Suppressor macrophage treated with lipopolysaccharide for 4 hours (primary cell): ENCODE measurements around the gene CCDC91.
"Not testable (repeated sequence)": the region's sequence is repeated elsewhere in the genome, so short reads cannot be mapped to it uniquely, and the experiment has no call there.

Experiments used
- DNase-seq: peaks from one replicate; pipeline ENCODE4 v3.0.0-alpha.2; 2020

CCDC91 gene

DNA sequence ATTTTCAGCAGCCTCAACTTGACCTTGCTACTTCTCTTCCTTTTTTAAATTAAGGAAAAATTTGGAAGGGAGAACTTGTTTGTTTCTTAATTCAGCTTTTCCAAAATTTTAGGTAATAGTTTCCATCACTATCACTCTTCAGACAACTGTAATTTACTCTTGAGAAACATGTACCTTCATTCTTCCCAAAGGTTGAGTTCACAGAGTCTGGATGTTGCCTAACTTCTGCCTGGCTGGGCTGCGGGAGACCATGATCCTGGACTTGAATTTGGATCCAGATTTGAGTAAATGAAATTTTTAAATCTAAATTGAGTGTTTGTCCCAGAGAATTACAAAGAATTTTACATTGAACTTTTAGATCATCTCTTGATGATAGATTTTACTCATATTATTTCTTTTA is 193.1 kb downstream of the CCDC91 start:
- DNase-seq, result no peak

- DNase-seq, result no peak
Observed at GRCh38 chr12:28388879-28389278, 198.6 kb downstream of the CCDC91 start.

DNA sequence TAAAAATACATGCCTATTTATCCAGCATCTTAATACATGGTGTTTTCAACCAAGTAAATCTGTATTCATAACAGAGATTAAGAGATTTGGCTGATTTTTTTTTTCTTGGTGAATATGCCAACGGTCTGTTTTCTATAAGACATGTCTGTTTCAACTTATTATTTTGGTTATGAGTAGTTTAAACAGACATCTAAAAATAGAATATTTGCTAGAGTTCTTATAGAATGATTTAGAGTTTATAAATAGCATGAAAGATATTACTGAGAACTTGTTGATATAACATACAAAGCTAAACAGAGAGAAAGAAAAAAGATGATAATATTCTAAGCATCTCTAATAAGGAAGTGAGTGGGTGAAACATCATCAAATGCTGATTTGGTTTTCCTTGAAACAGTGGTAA is 199.9 kb downstream of the CCDC91 start:
- no peak for DNase-seq

DNA sequence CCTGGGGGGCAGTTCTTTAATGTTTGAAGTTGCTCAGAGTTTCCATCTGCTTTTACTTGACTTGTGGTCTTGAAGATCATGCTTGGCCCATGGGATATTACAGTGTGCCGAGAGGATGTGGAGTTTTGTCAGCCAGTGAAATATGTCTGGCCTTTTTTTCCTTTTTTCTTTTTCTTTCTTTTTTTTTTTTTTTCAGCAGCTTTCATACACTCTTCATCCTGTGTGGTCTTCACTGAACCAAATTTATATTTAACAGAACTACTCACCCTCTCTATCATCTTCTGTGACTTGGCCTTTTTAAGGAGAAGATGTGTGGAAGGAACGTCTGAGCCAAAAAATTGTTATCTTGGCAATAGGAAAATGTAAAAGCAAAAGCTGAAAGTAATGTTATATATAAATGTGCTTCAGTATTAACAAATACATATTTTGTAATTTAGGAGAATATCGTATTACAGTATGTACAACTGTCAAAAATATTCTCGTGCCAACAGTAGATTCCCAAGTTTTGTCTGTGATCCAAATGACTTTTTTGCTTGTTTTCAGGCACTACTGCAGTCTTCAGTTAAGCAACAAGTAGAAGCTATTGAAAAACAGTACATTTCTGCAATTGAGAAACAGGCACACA is 200.6 kb downstream of the CCDC91 start:
- no peak for DNase-seq

- DNase-seq, result no peak
Observed at GRCh38 chr12:28409892-28410291, 219.6 kb downstream of the CCDC91 start.

DNA sequence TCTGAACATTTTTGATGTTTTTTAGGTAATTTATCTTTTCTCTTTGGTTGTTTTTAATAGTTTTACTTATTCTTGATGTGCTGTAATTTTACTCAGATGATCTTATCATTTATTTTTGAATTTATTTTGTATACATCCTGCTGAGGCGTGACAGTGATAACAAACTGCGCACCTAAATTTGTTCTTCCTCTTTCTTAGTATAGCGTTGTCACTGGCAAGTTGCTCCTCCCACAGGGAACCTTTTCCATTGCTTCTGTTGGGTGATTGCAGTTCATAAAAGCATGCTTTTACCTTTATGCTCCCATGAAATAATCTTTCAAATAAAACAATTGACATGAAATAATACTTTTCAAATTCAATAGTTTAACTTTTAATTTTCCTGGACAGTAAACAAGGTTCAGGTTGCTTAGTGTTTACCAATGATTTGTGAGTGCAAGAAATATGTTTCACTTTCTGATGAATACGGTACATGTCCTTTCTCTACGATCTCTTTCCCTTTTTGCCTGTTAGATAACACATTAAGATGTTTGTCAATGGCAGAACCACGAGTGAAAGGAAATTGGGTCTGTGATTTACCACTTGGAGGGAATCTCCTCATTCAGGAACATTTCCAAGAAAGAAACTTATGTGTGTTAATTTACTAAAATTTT is 223.3 kb downstream of the CCDC91 start:
- no peak for DNase-seq

- no peak for DNase-seq
Observed at GRCh38 chr12:28415755-28416154, 225.5 kb downstream of the CCDC91 start.

DNA sequence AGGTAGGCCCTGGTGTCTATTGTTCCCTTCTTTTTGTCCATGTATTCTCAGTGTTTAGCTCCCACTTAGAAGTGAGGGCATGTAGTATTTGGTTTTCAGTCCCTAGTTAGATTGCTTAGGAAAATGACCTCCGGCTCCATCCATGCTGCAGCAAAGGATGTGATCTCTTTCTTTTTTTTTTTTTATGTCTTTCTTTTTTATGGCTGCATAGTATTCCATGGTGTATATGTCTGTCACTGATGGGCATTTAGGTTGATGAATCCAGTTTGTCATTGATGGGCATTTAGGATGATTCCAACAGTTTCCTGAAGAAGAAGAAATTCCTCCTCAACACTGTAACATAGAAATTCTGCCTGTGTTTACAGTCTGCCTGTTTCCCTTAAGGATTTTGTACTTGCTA is 231.1 kb downstream of the CCDC91 start:
- DNase-seq, result no peak

DNA sequence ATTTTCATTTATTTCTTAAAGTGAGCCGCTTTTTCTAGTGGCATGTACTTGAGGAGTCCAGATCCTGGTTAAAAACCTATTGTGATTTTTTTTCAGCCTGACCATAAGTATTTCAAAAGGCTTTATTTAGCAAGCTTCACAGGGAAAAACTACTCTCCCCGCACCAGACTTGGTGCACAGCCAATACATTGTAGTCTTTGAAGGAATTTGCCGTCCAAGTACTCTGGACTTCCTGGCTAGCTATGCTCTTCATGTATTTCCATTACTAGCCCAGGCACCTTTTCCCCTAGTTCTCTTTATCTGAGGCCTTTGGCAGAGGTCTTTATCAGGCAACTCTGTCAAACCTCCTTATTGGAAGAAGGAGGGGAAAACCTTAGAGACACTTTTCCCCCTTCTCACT is 234.7 kb downstream of the CCDC91 start:
- no peak for DNase-seq

GRCh38 chr12:28425526-28425925 is 235.3 kb downstream of the CCDC91 start:
- DNase-seq, result no peak

DNA sequence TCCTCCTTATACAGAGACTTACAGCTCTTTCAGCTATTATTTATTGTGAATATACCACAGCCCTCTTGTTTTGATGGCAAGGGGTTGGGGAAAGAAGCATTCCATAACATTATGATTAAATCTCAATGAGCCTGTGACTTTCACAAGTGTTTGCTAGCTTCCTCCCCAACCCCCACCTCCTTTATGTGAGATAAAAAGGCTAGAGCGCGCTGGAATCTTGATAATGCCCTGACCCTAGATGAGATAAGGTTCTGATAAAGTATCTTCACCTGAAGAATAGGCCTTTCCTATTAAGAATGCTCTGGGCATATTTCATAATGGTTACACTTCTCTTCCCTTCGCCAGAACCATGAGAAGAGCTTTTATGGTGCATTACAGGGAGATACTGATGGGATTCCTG is 236.8 kb downstream of the CCDC91 start:
- DNase-seq, result no peak

DNA sequence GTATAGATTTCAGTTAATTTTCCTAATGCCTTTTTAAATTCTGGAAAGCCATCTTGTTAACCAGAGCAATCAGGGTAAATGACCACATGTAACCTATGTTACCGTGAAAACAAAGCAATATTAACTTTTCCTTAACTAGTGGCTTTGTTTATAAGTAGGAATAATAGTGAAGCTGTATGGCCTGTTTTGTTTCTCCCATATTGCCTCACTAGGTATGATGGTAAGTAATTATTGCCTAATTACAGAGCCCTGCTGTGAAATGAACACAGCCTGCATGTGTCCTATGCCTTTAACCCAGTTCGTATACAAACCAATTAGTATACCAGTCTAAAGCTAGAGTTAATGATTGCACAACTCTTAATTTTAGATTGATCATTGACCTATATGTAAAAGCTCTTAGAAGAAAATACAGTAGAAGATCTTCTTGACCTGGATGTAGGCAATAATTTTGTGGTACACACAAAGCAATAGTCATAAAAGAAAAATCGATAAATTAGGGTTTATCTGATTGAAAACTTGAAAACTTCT is 249.9 kb downstream of the CCDC91 start:
- DNase-seq, result no peak

DNA sequence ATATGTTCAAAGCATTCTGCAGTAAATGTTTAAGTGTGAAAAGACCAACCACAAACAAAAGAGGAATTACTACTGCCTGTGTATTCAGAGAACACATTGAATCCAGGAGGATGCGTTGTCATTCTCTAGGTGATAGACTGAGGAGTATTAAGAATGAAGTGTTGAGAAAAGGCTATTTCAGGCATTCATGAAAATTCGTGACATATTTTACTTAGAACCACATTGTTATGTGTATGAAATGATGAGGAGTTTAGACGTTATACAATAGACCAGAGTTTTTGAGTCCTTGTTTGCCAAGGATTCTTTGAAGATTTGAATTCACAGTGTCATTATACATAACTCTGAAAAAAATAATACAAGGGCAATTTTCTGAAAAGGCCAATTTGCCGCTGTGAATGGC is 251.8 kb downstream of the CCDC91 start:
- DNase-seq, result no peak

DNA sequence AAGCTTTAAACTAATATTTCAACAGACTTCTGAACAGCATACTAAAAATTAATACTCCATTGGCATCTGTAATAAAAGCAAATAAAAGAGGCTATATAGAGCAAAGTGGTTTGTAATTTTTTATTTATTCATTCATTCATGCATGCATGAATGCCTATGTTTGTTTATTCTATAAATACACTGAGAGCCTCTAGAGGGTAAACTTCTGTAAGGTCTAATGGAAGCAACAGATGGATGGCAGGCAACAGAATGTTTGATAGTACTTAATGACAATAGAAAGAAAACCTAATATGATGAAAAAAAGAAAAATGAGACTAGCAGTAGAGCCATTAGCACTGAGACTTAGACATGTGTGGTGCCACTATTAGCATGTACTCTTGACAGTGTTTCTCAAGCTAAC is 253.1 kb downstream of the CCDC91 start:
- no peak for DNase-seq

DNA sequence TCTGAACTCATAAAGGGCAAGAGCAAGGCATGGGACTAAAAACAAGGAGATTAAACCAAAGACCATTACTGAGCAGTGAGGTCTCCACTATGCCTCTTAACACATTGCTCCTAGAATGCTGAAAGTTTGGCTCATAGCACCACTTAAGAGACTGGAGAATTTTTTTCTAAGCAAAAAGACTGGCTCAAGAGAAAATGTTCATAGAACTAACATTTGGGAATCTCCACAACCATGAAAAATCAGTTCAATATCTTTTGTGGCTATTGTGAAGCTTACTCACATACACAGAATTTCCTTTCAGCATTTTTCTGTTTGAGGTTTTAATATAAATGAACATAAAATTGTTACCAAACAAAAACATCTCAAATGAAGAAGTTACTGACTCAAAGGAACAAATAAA is 255.8 kb downstream of the CCDC91 start:
- no peak for DNase-seq

DNA sequence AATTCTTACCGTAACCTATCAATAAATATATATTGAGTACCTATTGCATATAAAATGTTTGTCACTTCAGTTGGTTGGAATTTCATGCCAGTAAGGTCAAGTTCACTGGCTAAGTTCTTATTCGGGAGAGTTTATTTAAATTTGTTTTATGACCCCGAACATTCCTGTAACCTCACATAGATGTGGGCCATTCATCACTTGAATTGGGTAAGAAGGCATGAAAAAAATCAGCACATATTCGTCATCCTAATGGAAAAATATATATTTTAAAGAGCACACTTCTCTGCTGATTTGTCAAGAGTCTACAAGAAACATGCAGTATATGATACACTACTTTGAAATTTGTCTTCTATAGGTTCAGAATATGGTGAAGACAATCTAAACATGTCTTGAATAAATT is 263.4 kb downstream of the CCDC91 start:
- DNase-seq, result no peak

DNA sequence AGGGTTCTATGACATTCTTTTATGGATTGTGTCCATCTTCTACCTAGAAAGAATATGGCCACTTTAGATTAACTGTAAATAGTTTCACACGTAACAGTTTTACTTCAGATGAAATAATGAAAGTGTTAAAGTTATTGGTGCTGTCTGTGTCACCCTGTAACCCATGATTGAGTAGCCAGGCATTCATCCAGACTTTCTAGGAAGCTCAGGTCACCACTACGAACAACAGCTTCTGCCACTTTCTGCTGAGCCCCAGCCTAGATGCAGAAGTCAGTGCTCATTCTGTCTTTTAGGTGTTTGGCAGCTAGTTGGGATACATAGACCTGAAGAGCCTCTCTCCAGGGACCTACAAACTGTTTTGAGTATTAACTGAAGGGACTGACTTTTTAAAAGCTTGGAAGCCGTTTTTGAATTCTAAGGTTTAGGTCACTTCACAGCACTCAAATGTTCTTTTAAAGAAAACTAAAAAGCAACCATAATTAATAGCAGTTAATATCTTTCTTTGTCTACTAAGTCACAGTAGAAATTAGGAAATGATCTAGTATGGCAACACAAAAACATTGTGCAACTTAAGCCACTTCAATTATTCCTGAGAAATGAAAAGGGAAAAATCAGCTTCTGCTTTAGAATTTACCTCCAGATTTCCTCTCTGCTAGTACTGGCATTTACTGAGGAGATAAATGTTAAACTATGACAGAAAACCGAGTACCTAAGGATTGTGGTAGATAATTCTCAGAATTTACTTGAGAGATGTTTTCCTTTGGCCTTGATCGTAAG is 266.9 kb downstream of the CCDC91 start:
- peak; percentile 20 for DNase-seq

- DNase-seq, result peak; percentile 0
Observed at GRCh38 chr12:28457785-28458184, 267.5 kb downstream of the CCDC91 start.

GRCh38 chr12:28459481-28459880 is 269.2 kb downstream of the CCDC91 start:
- no peak for DNase-seq

- DNase-seq, result no peak
Observed at GRCh38 chr12:28460420-28461130, 270.3 kb downstream of the CCDC91 start.

DNA sequence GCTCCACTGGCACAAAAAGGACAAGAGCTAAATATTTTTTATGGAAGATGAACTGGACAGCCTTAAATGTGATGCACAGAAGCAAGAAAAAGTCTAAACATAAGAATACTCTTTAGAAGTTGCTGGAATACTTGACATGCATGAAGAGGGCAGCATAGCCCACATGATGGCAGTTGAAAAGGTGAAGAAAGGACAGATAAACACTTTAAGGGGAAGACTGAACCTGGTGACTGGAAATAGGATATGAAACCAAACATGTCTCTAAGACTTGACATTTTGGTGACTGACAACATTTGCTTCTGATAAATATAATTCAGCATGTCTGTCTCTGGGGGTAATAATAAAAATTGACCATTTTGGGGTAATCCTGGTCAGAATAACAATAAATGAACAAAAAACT is 273.1 kb downstream of the CCDC91 start:
- no peak for DNase-seq

GRCh38 chr12:28471762-28472161 is 281.5 kb downstream of the CCDC91 start:
- not testable (repeated sequence) for DNase-seq

- not testable (repeated sequence) for DNase-seq
Observed at GRCh38 chr12:28476206-28476605, 285.9 kb downstream of the CCDC91 start.
